ENCODE results near the gene CELA2A. TPM values are rescaled to one million over a fixed set of nuclear protein-coding genes. Genes with fewer than 3 reads are reported as not detected.

CELA2A gene
- polyA plus RNA-seq, 3 donors, result not detected

GRCh38 chr1:15507278-15507677, 50.7 kb downstream of the CELA2A start:
- H3K79me2 ChIP-seq (ENCODE audit: insufficient read depth, low read length), result no peaks in the 10 kb centered on the region
- Mint-ChIP-seq H3K36me3 (peaks cover 48 to 73% of the 10 kb centered on the region in 2 donors), H3K27ac (peak overlapping the region in 1 of 7 donors; percentile 40), H3K4me1 (no peaks in the 10 kb centered on the region), H3K4me3 (no peak overlapping the region), H3K27me3 (ENCODE audit: low read depth in 3 of 3) (peaks cover 0 to 4% (median 0%) of the 10 kb centered on the region in 3 donors), H3K9me3 (no peaks in the 10 kb centered on the region)
- H3K36me3 ChIP-seq (replicated peaks in 1 of 2; ENCODE audit: control insufficient read depth in 1 of 2, insufficient read depth in 2 of 2, low read length in 2 of 2), result peaks cover 43 to 70% of the 10 kb centered on the region in 2 donors
- WGBS (ENCODE audit: insufficient coverage), result 100% methylated on average over 2 of the region's 5 CpGs
- no peaks in the 10 kb centered on the region for H3K4me1 ChIP-seq (ENCODE audit: control insufficient read depth in 1 of 2, insufficient read depth in 2 of 2, low read length in 2 of 2)
- TF ChIP-seq, protein P1, sequence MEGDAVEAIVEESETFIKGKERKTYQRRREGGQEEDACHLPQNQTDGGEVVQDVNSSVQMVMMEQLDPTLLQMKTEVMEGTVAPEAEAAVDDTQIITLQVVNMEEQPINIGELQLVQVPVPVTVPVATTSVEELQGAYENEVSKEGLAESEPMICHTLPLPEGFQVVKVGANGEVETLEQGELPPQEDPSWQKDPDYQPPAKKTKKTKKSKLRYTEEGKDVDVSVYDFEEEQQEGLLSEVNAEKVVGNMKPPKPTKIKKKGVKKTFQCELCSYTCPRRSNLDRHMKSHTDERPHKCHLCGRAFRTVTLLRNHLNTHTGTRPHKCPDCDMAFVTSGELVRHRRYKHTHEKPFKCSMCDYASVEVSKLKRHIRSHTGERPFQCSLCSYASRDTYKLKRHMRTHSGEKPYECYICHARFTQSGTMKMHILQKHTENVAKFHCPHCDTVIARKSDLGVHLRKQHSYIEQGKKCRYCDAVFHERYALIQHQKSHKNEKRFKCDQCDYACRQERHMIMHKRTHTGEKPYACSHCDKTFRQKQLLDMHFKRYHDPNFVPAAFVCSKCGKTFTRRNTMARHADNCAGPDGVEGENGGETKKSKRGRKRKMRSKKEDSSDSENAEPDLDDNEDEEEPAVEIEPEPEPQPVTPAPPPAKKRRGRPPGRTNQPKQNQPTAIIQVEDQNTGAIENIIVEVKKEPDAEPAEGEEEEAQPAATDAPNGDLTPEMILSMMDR (IDR thresholded peaks at IDR 0.05), result no peak
- intact Hi-C loops (cut with micrococcal nuclease), result loop anchor here in 1 of 2 donors (10.0 kb wide), 1 partner anchor 182 kb away; no protein-coding TSS in a partner anchor
- peaks cover 9% of the 10 kb centered on the region for H4K20me1 ChIP-seq (ENCODE audit: insufficient read depth, low read length)
- no peak overlapping the region for H3K27ac ChIP-seq (ENCODE audit: low read depth in 1 of 2, low read length in 2 of 2)
- no peak for DNase-seq
- no peaks in the 10 kb centered on the region for H3K9me3 ChIP-seq (replicated peaks in 1 of 2; ENCODE audit: control insufficient read depth in 1 of 2, insufficient read depth in 1 of 2, low read length in 2 of 2)
- no peak overlapping the region for H3K4me3 ChIP-seq (replicated peaks in 1 of 3; ENCODE audit: low read depth in 2 of 3, low read length in 3 of 3)
- H3K27me3 ChIP-seq (ENCODE audit: control insufficient read depth in 2 of 2, insufficient read depth in 2 of 2, low read length in 2 of 2), result no peaks in the 10 kb centered on the region
- H3K4me2 ChIP-seq (replicated peaks; ENCODE audit: extremely low read depth, low read length, poor library complexity, severe bottlenecking), result no peak overlapping the region
- no peak overlapping the region for H2AFZ ChIP-seq (ENCODE audit: insufficient read depth, low read depth, low read length, poor library complexity, severe bottlenecking)
- no peak overlapping the region for H3K9ac ChIP-seq (ENCODE audit: insufficient read depth, low read length, poor library complexity, severe bottlenecking)

- Histone ChIP-seq H3K9ac (ENCODE audit: insufficient read depth, low read length, poor library complexity, severe bottlenecking) (no peak overlapping the region), H2AFZ (ENCODE audit: insufficient read depth, low read depth, low read length, poor library complexity, severe bottlenecking) (no peak overlapping the region), H3K79me2 (ENCODE audit: insufficient read depth, low read length) (no peaks in the 10 kb centered on the region), H4K20me1 (ENCODE audit: insufficient read depth, low read length) (peaks cover 9% of the 10 kb centered on the region), H3K36me3 (replicated peaks in 1 of 2; ENCODE audit: control insufficient read depth in 1 of 2, insufficient read depth in 2 of 2, low read length in 2 of 2) (peaks cover 40 to 65% of the 10 kb centered on the region in 2 donors), H3K4me2 (replicated peaks; ENCODE audit: extremely low read depth, low read length, poor library complexity, severe bottlenecking) (no peak overlapping the region), H3K27me3 (ENCODE audit: control insufficient read depth in 2 of 2, insufficient read depth in 2 of 2, low read length in 2 of 2) (no peaks in the 10 kb centered on the region), H3K4me1 (ENCODE audit: control insufficient read depth in 1 of 2, insufficient read depth in 2 of 2, low read length in 2 of 2) (no peaks in the 10 kb centered on the region), H3K9me3 (replicated peaks in 1 of 2; ENCODE audit: control insufficient read depth in 1 of 2, insufficient read depth in 1 of 2, low read length in 2 of 2) (no peaks in the 10 kb centered on the region), H3K4me3 (replicated peaks in 1 of 3; ENCODE audit: low read depth in 2 of 3, low read length in 3 of 3) (no peak overlapping the region), H3K27ac (ENCODE audit: low read depth in 1 of 2, low read length in 2 of 2) (no peak overlapping the region)
- DNase-seq, result no peak
- intact Hi-C loops (cut with micrococcal nuclease), result loop anchor here in 1 of 2 donors (10.0 kb wide), 1 partner anchor 184 kb away; no protein-coding TSS in a partner anchor
- Mint-ChIP-seq H3K36me3 (peaks cover 52 to 72% of the 10 kb centered on the region in 2 donors), H3K9me3 (no peaks in the 10 kb centered on the region), H3K27ac (no peak overlapping the region), H3K4me1 (no peaks in the 10 kb centered on the region), H3K4me3 (no peak overlapping the region), H3K27me3 (ENCODE audit: low read depth in 3 of 3) (peaks cover 0 to 4% (median 0%) of the 10 kb centered on the region in 3 donors)
- TF ChIP-seq, protein P1 (IDR thresholded peaks at IDR 0.05), result no peak
- 97% methylated on average over 9 of the region's 12 CpGs for WGBS (ENCODE audit: insufficient coverage)
Observed at GRCh38 chr1:15508700-15509487, 52.4 kb downstream of the CELA2A start.
